Stimulated activated CD8-positive, alpha-beta memory T cell treated with anti-CD3 and anti-CD28 coated beads, Interleukin-12 subunit alpha, Interleukin-12 subunit beta, amount 100 ng/mL, for 24 hours (primary cell): Measurements from ENCODE around the gene MTG1.
"Not testable (repeated sequence)": the region's sequence is repeated elsewhere in the genome, so short reads cannot be mapped to it uniquely, and the experiment has no call there.

Source experiments
- DNase-seq: peaks from one replicate; pipeline ENCODE4 v3.0.0-alpha.2; 2020; ENCODE audit errors: extremely low read depth

The MTG1 gene

GRCh38 chr10:133424102-133424501 lies 30.1 kb downstream of the MTG1 start:
- DNase-seq = not testable (repeated sequence)

GRCh38 chr10:133424601-133425000 lies 30.6 kb downstream of the MTG1 start, which contains the start of gene SPRN:
SPRN (minus strand) TSS chr10:133424625; CDS start chr10:133423681, 944 bp downstream.
- DNase-seq = not testable (repeated sequence)

- not testable (repeated sequence) for DNase-seq
Observed at GRCh38 chr10:133429571-133429970, 35.6 kb downstream of the MTG1 start.

- DNase-seq = not testable (repeated sequence)
Observed at GRCh38 chr10:133431888-133432613, 38.1 kb downstream of the MTG1 start.

- DNase-seq = not testable (repeated sequence)
Observed at GRCh38 chr10:133432789-133433188, 38.8 kb downstream of the MTG1 start.

GRCh38 chr10:133438711-133439273 lies 44.8 kb downstream of the MTG1 start:
- DNase-seq = no peak

- DNase-seq = no peak
Observed at GRCh38 chr10:133439517-133440461, 45.8 kb downstream of the MTG1 start.

GRCh38 chr10:133440633-133441285 lies 46.8 kb downstream of the MTG1 start:
- DNase-seq = no peak

GRCh38 chr10:133441356-133441755 lies 47.4 kb downstream of the MTG1 start:
- not testable (repeated sequence) for DNase-seq

- DNase-seq = no peak
Observed at GRCh38 chr10:133441780-133442179, 47.8 kb downstream of the MTG1 start.

GRCh38 chr10:133442191-133442966 lies 48.4 kb downstream of the MTG1 start:
- peak; percentile 3 for DNase-seq

GRCh38 chr10:133442967-133443924 lies 49.3 kb downstream of the MTG1 start:
- DNase-seq = no peak

- no peak for DNase-seq
Observed at GRCh38 chr10:133444342-133445267, 50.6 kb downstream of the MTG1 start.

GRCh38 chr10:133445268-133445732 lies 51.3 kb downstream of the MTG1 start:
- no peak for DNase-seq

- DNase-seq = no peak
Observed at GRCh38 chr10:133445751-133446708, 52.1 kb downstream of the MTG1 start.

GRCh38 chr10:133446979-133447378 lies 53.0 kb downstream of the MTG1 start:
- no peak for DNase-seq

GRCh38 chr10:133448120-133448519 lies 54.2 kb downstream of the MTG1 start:
- DNase-seq = no peak
